COR-L47 (cell line): ENCODE results near the gene PTPRD.
"Not testable (repeated sequence)": the region's sequence is repeated elsewhere in the genome, so short reads cannot be mapped to it uniquely, and the experiment has no call there.

Experiments used
- DNase-seq: peaks from one replicate; lab custom pipeline; 2025; lab: John Stamatoyannopoulos, UW

Gene PTPRD

DNA sequence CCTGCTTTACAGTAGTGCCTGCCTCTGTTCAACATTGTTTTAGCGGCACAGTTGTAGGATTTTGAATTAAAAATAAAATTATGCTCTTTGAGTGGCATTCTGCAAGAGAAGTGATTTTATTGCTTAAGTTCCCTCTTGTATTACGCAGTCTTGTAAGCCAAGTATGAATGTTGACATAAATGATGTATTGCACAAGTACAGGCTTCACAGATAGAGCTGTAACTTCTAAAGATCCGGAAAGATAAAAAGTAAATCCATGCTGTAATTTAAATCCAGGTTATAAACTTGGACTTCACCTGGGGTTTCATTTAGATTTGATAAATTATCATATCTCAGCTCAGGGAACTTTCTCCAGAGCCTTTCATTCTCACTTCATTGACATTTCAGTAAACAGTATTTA lies 1114.7 kb downstream of the PTPRD start:
- no peak for DNase-seq

DNA sequence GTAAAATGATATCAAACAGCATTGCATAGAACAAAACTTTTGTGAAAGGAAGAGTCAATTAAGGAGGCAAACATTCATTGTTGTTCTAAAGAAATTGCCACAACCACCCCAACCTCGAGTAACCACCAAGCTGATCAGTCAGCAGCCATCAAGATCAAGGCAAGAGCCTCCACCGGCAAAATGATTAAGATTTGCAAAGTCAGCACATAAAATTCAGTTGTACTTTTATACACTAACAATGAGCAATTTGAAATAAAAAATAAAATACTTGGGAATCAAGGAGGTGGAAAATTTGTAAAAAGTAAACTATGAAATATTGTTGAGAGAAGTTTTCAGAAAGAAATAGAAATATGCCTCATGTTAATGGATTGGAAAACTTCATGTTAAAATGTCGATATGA lies 1118.5 kb downstream of the PTPRD start:
- no peak for DNase-seq

DNA sequence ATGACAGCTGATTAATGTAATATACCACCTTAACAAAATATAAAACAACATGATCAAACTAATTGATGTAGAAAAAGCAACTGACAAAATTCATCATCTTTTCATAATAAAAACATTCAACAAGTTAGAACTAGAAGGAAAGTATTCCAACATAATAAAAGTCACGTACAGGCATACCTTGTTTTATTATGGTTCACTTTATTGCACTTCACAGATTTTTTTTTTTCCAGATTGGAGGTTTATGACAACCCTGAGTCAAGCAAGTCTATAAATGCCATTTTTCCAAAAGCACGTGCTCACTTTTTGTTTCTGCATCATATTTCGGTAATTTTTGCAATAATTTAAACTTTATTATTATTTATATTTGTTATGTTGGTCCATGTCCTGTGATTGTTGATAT lies 1120.3 kb downstream of the PTPRD start:
- DNase-seq, result no peak

DNA sequence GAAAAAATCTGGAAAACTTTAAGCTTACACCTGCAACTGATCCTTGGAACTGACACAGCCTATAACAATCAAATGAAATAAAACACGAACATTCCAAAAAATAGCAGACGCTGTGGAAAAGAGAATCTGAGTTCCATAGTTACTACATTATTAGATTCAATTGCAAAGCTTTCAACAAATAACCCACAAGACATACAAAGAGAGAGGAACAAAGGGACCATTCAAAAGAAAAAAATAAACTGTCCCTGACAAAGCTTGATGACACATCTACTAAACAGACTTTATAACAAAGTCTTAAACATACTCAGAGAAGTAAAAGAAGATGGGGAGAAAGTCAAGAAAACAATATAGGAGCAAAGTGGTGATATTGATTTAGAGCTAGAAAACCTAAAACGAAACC lies 1123.6 kb downstream of the PTPRD start:
- DNase-seq, result no peak

DNA sequence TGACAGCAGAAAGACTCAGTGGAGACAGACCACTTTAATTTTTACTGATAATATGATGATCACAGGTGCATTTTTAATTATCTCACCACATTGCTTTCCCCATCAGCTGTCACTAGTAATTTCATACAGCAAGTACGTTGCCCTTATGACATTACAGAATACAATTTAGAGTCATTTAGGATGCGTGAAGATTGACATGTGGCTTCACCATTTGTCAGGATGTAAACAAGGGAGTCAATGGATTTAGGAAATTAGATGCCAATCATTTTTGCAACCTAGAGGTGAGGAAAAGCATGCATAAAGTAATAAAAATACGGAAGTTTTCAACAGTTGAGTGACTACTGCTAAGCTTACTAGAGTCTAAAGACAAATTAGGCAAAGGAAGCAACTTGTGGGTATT lies 1129.6 kb downstream of the PTPRD start:
- DNase-seq, result no peak

DNA sequence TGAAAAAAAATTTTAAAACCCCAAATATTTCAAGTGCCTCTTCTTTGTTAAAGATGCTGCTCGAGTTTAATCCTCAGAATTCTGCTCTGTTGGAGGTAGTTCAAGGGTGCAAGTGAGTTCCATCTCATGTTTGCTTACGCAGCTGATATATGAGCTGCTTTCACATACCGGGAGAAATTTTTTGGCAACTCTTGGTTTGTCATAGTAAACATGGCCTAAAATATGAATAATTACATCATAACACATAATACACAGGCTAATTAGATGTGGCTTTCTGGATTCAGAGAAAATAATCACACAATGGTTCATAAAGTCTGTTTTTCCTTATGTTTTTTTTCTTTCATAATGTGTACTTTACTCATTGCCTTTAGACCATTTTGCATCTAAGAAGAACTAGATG lies 1134.1 kb downstream of the PTPRD start:
- no peak for DNase-seq

DNA sequence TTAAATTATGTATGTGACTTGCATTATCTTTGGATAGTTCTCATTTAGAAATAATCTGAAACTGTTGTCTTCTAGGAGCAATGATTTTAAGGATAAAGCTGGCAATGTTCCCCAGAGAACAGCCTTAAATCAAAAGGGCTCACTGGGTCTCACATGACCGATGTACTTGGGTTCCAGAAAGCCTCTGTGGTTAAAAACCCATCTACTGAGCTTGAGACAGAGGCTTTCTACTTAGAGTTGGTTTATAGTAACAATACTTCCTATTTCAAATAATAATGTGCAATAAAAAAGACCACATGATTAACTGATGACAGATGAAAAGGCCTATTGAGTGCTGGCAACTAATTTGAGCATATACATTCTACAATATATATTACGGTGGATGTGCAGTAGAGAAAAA lies 1143.5 kb downstream of the PTPRD start:
- DNase-seq, result no peak

DNA sequence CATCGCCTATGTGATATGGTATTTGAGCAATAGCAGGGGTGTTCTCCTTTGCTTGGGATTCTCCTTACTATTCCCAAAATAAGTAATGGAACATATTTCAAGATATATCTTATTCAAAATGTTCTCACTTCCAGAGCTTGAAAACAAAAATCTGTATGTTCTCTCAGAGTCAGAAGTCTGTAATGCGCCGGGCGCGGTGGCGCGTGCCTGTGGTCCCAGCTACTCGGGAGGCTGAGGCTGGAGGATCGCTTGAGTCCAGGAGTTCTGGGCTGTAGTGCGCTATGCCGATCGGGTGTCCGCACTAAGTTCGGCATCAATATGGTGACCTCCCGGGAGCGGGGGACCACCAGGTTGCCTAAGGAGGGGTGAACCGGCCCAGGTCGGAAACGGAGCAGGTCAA lies 1170.9 kb downstream of the PTPRD start:
- DNase-seq, result not testable (repeated sequence)

DNA sequence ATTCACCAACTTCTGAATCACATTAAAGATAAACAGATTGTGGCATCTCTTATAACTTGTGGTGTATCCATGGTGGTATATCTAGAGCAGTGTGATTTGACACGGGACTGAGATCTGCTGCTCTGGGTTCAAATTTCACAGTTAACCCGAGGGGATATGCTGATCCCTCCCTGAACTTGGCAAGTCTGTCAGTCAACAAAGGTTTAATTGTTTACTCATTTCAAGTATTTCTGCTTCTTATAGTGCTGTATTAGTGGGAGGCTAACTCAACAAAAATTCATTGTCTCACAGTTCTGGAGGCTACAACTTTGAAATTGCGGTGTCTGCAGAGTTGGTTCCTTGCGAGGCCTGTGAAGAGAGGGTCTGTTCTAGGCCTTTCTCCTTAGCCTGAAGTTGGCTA lies 1175.2 kb downstream of the PTPRD start:
- no peak for DNase-seq

DNA sequence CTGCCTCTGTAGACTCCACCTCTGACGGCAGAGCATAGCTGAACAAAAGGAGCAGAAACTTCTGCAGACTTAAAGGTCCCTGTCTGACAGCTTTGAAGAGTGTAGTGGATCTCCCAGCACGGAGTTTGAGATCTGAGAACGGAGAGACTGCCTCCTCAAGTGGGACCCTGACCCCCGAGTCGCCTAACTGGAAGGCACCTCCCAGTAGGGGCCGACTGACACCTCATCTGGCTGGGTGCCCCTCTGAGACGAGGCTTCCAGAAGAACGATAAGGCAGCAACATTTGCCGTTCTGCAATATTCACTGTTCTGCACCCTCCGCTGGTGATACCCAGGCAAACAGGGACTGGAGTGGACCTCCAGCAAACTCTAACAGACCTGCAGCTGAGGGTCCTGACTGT lies 1186.3 kb downstream of the PTPRD start:
- DNase-seq, result not testable (repeated sequence)

DNA sequence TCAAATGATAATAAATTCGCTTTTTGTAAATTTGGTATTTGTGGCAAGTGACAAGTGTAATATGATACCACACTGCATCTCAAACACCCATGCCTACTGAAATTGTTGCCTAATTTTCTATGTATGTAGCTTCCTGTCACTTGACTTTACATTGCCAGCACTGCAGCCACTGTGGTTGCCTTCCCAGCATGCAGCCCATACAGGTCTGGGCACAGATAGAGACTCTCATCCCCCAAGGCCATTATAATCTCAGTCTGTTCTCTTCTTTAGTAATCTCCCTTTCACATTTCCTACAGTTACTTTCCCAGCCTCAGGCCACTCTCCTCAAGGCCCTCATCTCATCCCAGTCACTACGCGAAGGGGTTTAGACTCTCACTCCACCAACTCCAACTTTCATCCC lies 1200.6 kb downstream of the PTPRD start:
- DNase-seq, result peak; percentile 11

DNA sequence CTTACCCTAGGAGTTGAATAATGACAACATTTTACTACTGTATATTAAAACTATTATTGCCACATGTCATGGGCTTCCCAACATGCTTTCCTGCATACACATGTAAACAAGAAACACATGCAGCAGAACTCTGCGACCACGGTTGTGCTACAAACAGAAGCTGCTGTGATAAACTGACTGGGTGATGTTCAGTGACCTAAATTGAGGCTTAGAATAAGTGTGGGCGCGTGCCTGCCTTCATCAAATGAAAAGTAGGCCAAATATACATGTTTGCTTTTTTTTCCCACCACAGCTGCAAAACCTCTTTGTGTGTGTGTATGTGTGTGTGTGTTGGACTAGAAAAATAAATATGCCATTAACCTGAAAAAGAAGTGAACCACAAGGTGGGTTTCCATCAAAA lies 1202.1 kb downstream of the PTPRD start:
- DNase-seq, result no peak

DNA sequence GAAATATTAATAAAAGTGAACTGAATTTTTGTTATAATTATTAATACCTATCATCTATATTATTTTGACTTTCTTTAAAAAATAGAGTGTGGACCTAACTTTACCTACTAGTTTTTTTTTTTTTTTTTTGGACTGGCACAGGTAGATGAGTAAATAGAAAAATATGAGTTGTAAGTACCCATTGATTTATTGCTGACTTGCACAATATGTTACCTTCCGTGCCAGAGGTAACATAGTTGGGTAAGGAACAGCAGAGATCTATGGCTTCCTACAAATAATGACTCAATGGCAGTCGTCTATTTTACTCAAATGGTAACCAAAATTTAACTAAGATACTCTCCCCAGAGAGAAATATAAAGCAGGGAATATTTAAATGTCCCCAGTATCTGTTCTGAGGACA lies 1212.8 kb downstream of the PTPRD start:
- no peak for DNase-seq

DNA sequence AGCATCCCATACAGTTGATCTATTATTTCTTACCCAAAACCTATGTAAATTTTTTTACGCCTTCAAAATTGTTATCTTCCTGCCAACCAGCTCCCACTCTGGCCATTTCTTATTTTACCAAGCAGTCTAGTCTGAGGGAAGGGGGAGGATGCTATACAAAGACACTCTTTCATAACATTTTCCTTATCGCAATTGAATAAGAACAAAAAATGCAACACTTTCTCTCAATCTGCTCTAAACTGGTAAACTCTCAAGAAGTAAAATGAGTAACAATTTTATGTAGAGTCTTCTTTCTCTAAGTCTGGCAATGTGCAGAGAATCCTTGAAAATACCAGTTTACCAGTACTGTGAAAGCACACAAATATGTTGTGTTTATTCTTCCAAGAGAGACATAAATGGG lies 1216.3 kb downstream of the PTPRD start:
- no peak for DNase-seq

DNA sequence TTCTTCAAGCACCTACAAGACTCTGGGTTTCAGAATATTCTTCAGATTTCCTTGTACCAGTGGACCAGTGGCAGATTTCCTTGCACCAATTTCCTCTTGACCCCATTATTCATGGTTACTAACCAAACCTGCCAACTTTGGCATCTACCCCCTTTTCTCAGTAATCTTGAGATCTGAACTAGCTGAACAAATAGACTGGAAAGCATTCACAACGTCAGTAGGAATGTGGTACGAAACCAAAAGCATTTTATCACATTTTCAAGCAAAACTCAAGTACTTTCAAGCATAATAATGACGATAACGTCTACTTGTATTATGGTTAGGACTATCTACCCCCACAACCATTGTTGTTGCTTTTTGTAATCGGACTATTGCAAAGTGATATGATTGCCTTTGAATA lies 1217.3 kb downstream of the PTPRD start:
- DNase-seq, result no peak

DNA sequence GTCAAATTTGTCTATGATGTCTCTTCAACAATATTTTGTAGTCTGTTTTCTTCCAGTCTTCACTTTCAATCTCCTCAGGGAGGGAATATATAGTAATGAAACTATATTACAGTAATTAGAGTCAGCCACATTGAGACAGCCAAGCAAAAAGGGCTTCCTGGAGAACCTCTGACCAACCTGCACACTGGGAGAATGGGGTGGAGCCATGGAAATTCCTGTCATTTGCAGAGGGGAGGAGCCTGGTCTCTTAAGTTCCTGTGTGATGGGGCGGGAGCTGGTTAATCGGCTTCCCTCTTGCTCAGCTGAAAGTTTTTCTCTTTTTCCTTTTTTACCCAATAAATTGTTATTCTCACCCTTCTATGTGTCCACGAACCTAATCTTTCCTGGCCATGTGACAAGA lies 1220.0 kb downstream of the PTPRD start:
- no peak for DNase-seq

DNA sequence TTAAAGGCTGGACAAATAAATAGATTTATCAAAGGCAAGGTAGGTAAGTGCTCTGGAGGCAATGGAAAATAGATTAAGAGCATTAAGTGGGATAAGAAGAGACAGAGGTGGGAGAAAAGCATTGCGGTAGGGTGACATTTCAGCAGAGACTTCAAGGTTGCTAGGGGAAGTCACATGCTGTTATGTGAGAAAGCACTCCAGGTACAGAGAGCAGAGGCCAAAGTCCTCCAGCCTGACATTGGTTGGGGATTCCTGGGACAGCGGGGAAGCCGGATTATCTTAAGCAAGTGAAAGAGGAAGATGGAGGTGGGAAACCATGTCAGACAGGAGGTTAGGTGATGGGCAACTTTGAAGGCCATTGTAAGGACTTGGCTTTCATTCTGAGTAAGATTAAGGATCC lies 1222.9 kb downstream of the PTPRD start:
- DNase-seq, result no peak

DNA sequence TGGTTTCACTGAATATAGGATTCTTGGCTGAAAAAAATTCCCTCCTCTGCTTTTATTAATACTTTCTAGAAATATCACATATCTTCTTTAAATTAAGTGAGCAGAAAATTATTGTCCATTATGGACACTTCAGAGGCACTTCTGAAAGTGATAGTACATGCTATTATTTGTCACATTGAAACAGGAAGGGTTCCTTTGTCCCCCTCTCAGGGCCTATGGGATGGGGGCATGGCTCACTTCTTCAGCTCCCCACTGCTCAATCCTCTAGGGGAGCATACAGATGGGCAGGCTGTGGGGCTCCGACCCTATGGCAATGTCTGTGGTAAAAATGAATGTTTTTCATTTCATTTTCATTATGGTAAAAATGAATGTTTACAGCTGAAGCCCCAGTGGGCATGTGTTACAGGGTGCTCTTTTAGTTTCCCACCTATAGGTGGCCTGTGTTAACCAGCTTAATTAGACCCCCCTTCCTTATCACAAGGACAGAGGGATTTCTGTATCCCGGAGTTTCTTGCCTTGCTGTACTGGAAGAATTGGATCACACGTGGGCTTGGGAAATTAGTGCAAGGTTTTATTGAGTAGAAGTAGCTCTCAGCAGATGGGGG lies 1225.2 kb downstream of the PTPRD start:
- no peak for DNase-seq

DNA sequence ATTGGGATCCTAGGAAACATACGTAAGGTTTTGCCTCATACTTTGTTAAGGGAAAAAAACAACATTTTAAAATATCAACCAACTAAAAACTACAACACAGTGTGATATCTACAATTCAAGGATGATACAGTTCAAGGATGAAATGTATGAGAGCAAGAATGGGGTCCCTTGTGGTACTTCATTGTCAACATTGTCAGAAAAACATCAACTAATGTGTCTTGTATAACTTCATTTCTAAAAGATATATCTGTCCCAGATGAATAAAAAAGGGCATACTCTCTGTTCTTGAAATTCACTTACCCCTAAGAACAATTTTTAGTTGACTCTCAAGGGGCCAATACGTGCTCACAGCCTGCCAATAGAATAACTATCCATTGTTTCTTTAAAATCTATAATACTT lies 1250.5 kb downstream of the PTPRD start:
- no peak for DNase-seq

DNA sequence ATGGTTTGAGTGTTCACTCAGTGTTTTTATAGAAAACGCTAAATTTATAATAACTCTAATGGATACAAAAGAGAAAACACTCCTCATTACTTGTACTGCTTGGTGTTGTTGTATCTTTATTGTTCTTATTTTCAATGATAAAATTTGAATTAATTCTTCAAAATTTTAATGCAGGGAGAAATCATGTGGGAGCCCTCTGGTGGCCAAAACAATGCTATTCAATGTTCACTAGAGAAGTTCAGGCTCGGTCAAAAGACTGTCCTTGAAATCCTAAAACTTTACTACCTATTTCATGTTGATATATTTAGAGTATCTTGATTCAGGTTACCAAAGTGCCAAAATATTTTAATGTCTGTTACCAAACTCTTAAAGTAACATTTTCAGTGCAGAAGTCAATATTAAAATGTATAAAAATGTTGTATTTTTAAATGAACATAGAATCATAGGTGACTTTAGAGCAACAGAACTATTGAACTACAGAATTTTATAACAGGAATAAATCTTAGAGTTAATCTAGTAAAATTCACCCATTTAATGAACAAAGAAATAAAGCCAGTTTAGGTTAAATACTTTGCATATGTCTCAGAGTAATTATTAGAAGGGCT lies 1259.8 kb downstream of the PTPRD start:
- no peak for DNase-seq

DNA sequence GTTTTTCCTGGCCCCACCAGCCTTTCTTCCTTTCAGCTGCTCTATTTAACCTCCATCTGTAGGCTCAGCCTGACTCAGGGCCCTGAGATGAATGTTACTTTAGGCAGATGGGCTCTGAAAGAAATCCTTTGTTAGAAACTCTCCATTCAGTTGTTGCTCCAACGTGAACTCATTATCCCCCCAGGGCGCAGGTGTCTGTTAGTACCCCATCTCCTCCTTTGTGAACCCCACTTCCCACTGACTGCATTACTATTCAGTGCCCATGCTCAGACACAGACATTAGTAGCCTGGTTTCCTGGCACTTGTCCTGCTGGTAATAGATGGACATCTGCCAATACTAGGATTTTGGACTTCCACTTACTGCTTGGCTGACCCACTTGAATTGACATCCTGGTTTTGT lies 1271.6 kb downstream of the PTPRD start:
- DNase-seq, result no peak

DNA sequence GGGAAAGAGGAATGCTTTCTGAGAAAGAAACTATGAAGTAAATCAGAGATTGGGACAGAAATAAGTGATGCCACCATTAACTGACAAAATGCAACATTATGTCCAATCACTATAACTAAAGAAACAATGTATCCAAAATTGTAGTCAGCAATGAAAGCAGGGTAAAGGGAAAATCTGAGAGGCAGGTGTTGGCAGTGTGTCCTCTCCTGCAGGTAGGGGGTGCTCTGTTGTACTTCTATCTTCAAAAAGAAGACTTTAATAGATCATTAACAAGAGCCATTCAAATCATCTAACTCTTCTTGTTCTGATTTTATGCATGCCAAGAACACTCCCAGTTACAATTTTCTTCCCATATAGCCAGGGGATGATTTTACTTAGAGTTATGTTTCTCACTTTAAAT lies 1275.7 kb downstream of the PTPRD start:
- no peak for DNase-seq

DNA sequence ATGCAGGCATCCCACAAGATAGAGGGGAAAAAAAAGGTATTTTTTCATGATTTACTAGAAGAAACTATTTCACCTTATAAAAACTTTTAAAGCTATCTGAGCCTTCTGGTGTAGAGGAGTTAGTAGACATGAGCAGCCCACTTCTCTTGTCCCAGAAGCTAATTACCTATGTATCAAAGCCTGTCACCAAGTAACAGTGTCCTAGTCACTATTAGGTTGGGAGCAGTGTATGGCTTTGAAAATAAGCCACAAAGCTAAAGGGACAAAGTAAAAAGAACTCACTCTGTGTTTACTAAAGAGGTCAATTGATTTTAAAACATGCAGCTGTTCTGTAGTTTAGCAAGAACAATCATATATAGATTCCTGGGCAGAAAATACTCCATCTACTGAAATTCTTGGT lies 1286.1 kb downstream of the PTPRD start:
- DNase-seq, result no peak

DNA sequence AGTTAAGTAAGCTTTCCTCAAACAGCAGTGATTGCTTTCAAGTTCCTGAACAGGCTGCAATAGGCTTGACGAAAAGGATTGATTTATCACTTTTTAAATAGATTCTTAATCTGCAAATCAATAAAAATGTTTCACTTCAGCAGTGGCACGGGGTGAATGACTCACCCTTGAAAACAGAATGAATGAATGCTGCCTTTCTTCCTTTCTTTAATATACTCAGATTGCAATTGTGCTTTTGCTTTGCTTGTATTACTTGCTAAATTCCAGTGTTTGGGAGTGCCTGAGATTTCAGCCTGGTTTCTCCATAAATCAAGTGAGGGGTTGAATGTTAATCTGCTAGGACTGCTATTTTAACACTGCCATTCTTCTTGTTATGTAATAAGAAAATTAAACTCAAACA lies 1293.8 kb downstream of the PTPRD start:
- DNase-seq, result no peak
